22Rv1 (cell line): Measurements from ENCODE around the gene EIF4E3.

Source experiments
- ZFX ChIP-seq: fragments of 450-650 bp; IDR thresholded peaks from 2 replicates; pipeline ENCODE4 v1.6.1; 2017; ENCODE audit warnings: antibody characterized with exemption, borderline replicate concordance
- TF ChIP-seq, protein P1 (sequence below): fragments of 450-650 bp; IDR thresholded peaks from 2 replicates; pipeline ENCODE4 v1.5.1; 2017; ENCODE audit warnings: mild to moderate bottlenecking

DNA sequence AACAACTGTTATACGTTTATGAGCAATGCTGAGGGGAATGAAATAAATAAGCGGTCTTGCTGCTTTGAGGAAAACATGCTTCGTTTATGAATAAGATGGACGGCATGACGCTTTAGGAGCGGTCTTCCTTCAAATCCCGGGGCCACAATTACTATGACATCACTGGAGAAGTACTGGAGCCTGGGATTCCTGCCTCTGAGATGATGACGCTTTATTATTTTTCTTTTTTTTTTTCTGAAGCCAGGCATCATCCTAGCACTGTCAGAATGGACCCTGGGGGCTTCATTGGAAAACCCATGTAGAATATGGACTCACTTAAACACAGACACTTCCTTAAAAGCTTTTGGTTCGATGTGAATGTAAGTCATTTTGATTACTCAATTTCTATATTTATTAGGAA is 89.2 kb downstream of the EIF4E3 start:
- TF ChIP-seq, protein P1, sequence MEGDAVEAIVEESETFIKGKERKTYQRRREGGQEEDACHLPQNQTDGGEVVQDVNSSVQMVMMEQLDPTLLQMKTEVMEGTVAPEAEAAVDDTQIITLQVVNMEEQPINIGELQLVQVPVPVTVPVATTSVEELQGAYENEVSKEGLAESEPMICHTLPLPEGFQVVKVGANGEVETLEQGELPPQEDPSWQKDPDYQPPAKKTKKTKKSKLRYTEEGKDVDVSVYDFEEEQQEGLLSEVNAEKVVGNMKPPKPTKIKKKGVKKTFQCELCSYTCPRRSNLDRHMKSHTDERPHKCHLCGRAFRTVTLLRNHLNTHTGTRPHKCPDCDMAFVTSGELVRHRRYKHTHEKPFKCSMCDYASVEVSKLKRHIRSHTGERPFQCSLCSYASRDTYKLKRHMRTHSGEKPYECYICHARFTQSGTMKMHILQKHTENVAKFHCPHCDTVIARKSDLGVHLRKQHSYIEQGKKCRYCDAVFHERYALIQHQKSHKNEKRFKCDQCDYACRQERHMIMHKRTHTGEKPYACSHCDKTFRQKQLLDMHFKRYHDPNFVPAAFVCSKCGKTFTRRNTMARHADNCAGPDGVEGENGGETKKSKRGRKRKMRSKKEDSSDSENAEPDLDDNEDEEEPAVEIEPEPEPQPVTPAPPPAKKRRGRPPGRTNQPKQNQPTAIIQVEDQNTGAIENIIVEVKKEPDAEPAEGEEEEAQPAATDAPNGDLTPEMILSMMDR, result no peak
- no peak for TF ChIP-seq ZFX
